ENCODE data around the gene CPNE5. TPM values are rescaled to one million over a fixed set of nuclear protein-coding genes. Genes with fewer than 3 reads are reported as not detected.

Gene CPNE5
- polyA plus RNA-seq, 1 donor (not counting 4 experiments of a cell fraction or from before 2014, with no cell fraction given) = 0.05 TPM

- Histone ChIP-seq H3K4me2 (ENCODE audit: control insufficient read depth, extremely low read depth, insufficient read depth, low read depth, low read length) (no peak overlapping the region), H3K9me1 (ENCODE audit: control insufficient read depth, extremely low read depth, insufficient read depth, low read length) (no peaks in the 10 kb centered on the region), H4K20me1 (ENCODE audit: control insufficient read depth, extremely low read depth, insufficient read depth, low read length) (no peaks in the 10 kb centered on the region), H2AFZ (ENCODE audit: control insufficient read depth, low read length) (no peak overlapping the region), H3K79me2 (ENCODE audit: control insufficient read depth, insufficient read depth, low read length) (no peaks in the 10 kb centered on the region), H3K9me3 (ENCODE audit: control insufficient read depth, low read depth, low read length) (no peaks in the 10 kb centered on the region), H3K9ac (ENCODE audit: control insufficient read depth, extremely low read depth, insufficient read depth, low read length) (no peak overlapping the region), H3K4me3 (ENCODE audit: control insufficient read depth in 2 of 3, extremely low read depth in 1 of 3, insufficient read depth in 2 of 3, low read depth in 1 of 3, low read length in 3 of 3) (no peak overlapping the region), H3K36me3 (ENCODE audit: control insufficient read depth in 2 of 2, extremely low read depth in 1 of 2, insufficient read depth in 2 of 2, low read length in 2 of 2) (no peaks in the 10 kb centered on the region), H3K4me1 (ENCODE audit: control insufficient read depth, extremely low read depth, insufficient read depth, low read length) (peaks cover 17% of the 10 kb centered on the region), H3K27ac (ENCODE audit: control insufficient read depth, insufficient read depth, low read length) (no peak overlapping the region), H3K27me3 (ENCODE audit: control insufficient read depth, extremely low read depth, insufficient read depth, low read length) (no peaks in the 10 kb centered on the region)
- FAIRE-seq (no peak), DNase-seq (ENCODE audit: low read depth, low spot score) (no peak)
- dilution Hi-C loops (cut with MboI; ENCODE audit: extremely low pct_ligation_motif_present, low sequenced_read_pairs) = no loop called here
- no peak for TF ChIP-seq EZH2 (IDR thresholded peaks at IDR 0.05; ENCODE audit: low read length)
- no peak for TF ChIP-seq CTCF (optimal IDR thresholded peaks at IDR 0.05 in 1 of 3, IDR thresholded peaks at IDR 0.05 in 1 of 3, conservative IDR thresholded peaks at IDR 0.05 in 1 of 3; ENCODE audit: extremely low read depth in 1 of 3, insufficient read depth in 2 of 3, low read length in 3 of 3)
These were observed 15.0 kb downstream of the CPNE5 start for GRCh38 chr6:36824253-36824652.

GRCh38 chr6:36823421-36824096, 15.7 kb downstream of the CPNE5 start:
- H3K4me2 ChIP-seq (ENCODE audit: control insufficient read depth, extremely low read depth, insufficient read depth, low read depth, low read length) = no peak overlapping the region

More at GRCh38 chr6:36823421-36824096, 15.7 kb downstream of the CPNE5 start:
- Histone ChIP-seq H4K20me1 (ENCODE audit: control insufficient read depth, extremely low read depth, insufficient read depth, low read length) (no peaks in the 10 kb centered on the region), H3K79me2 (ENCODE audit: control insufficient read depth, insufficient read depth, low read length) (no peaks in the 10 kb centered on the region), H3K36me3 (ENCODE audit: control insufficient read depth in 2 of 2, extremely low read depth in 1 of 2, insufficient read depth in 2 of 2, low read length in 2 of 2) (no peaks in the 10 kb centered on the region), H3K4me1 (ENCODE audit: control insufficient read depth, extremely low read depth, insufficient read depth, low read length) (peaks cover 17% of the 10 kb centered on the region), H3K9me3 (ENCODE audit: control insufficient read depth, low read depth, low read length) (no peaks in the 10 kb centered on the region), H3K9ac (ENCODE audit: control insufficient read depth, extremely low read depth, insufficient read depth, low read length) (no peak overlapping the region), H3K9me1 (ENCODE audit: control insufficient read depth, extremely low read depth, insufficient read depth, low read length) (no peaks in the 10 kb centered on the region), H2AFZ (ENCODE audit: control insufficient read depth, low read length) (no peak overlapping the region), H3K27ac (ENCODE audit: control insufficient read depth, insufficient read depth, low read length) (no peak overlapping the region), H3K27me3 (ENCODE audit: control insufficient read depth, extremely low read depth, insufficient read depth, low read length) (no peaks in the 10 kb centered on the region), H3K4me3 (ENCODE audit: control insufficient read depth in 2 of 3, extremely low read depth in 1 of 3, insufficient read depth in 2 of 3, low read depth in 1 of 3, low read length in 3 of 3) (no peak overlapping the region)
- dilution Hi-C loops (cut with MboI; ENCODE audit: extremely low pct_ligation_motif_present, low sequenced_read_pairs) = no loop called here
- TF ChIP-seq EZH2 (IDR thresholded peaks at IDR 0.05; ENCODE audit: low read length) (no peak), CTCF (optimal IDR thresholded peaks at IDR 0.05 in 1 of 3, IDR thresholded peaks at IDR 0.05 in 1 of 3, conservative IDR thresholded peaks at IDR 0.05 in 1 of 3; ENCODE audit: extremely low read depth in 1 of 3, insufficient read depth in 2 of 3, low read length in 3 of 3) (no peak)
- FAIRE-seq = no peak
- no peak for DNase-seq (ENCODE audit: low read depth, low spot score)

All from keratinocyte (primary cell).